Measurements from ENCODE around the gene POLR2F. TPM values are rescaled to one million over a fixed set of nuclear protein-coding genes. Genes with fewer than 3 reads are reported as not detected.

Gene POLR2F
- total RNA-seq, 1 donor from 2014 or later: 204 TPM

GRCh38 chr22:37965940-37966664 lies 12.6 kb downstream of the POLR2F start:
- Histone ChIP-seq H3K4me1 (no peaks in the 10 kb centered on the region), H3K27ac (no peak overlapping the region), H3K4me3 (no peak overlapping the region), H3K36me3 (peaks cover 42 to 45% of the 10 kb centered on the region in 2 donors), H3K9me3 (no peaks in the 10 kb centered on the region), H3K27me3 (no peaks in the 10 kb centered on the region)
- no peak for TF ChIP-seq CTCF (IDR thresholded peaks at IDR 0.05)
- no peak for DNase-seq (ENCODE audit: low spot score in 2 of 2)
- intact Hi-C loops (cut with DNase I): loop anchor here (1.0 kb wide), 1 partner anchor 148 kb away; no protein-coding TSS in a partner anchor

GRCh38 chr22:37967147-37967546 lies 13.6 kb downstream of the POLR2F start:
- DNase-seq (ENCODE audit: low spot score in 2 of 2): no peak
- no peak for TF ChIP-seq CTCF (IDR thresholded peaks at IDR 0.05)
- intact Hi-C loops (cut with DNase I): no loop called here
- Histone ChIP-seq H3K9me3 (no peaks in the 10 kb centered on the region), H3K36me3 (peaks cover 32 to 35% of the 10 kb centered on the region in 2 donors), H3K4me1 (no peaks in the 10 kb centered on the region), H3K27ac (no peak overlapping the region), H3K4me3 (no peak overlapping the region), H3K27me3 (no peaks in the 10 kb centered on the region)

- no peak for DNase-seq (ENCODE audit: low spot score in 2 of 2)
- no peak for TF ChIP-seq CTCF (IDR thresholded peaks at IDR 0.05)
- Histone ChIP-seq H3K4me1 (no peaks in the 10 kb centered on the region), H3K9me3 (no peaks in the 10 kb centered on the region), H3K27me3 (no peaks in the 10 kb centered on the region), H3K36me3 (peaks cover 27 to 30% of the 10 kb centered on the region in 2 donors), H3K27ac (no peak overlapping the region), H3K4me3 (no peak overlapping the region)
- intact Hi-C loops (cut with DNase I): no loop called here
Measured at GRCh38 chr22:37967637-37968451, 14.3 kb downstream of the POLR2F start.

- no peak overlapping the region for H3K4me3 ChIP-seq
- TF ChIP-seq CTCF (IDR thresholded peaks at IDR 0.05): no peak
- H3K4me1 ChIP-seq: no peaks in the 10 kb centered on the region
- peaks cover 19 to 23% of the 10 kb centered on the region in 2 donors for H3K36me3 ChIP-seq
- no peaks in the 10 kb centered on the region for H3K27me3 ChIP-seq
- H3K27ac ChIP-seq: no peak overlapping the region
- no peak for DNase-seq (ENCODE audit: low spot score in 2 of 2)
- intact Hi-C loops (cut with DNase I): no loop called here
- H3K9me3 ChIP-seq: no peaks in the 10 kb centered on the region
Measured at GRCh38 chr22:37968452-37969251, 15.2 kb downstream of the POLR2F start.

- Histone ChIP-seq H3K27me3 (no peaks in the 10 kb centered on the region), H3K4me3 (no peak overlapping the region), H3K36me3 (peaks cover 19 to 23% of the 10 kb centered on the region in 2 donors), H3K9me3 (no peaks in the 10 kb centered on the region), H3K4me1 (no peaks in the 10 kb centered on the region), H3K27ac (no peak overlapping the region)
- intact Hi-C loops (cut with DNase I): no loop called here
- DNase-seq (ENCODE audit: low spot score in 2 of 2): no peak
- TF ChIP-seq CTCF (IDR thresholded peaks at IDR 0.05): no peak
Measured at GRCh38 chr22:37970864-37971263, 17.4 kb downstream of the POLR2F start.

Measured in ascending aorta (tissue), 2 donors.